Esophagus muscularis mucosa (tissue), 4 donors: ENCODE measurements around the gene LCNL1. TPM values are rescaled to one million over a fixed set of nuclear protein-coding genes. Genes with fewer than 3 reads are reported as not detected.

Experiments
- DNase-seq: peaks from one replicate; pipeline ENCODE4 v3.0.0-alpha.2; 2017; ENCODE audit errors: extremely low spot score
- H3K27ac ChIP-seq, 4 donors: fragments of 200-600 bp; sonication (generic); replicated peaks in 1 of 4; 1 replicate in 3 of 4; 2 replicates in 1 of 4; pipeline ENCODE4 v1.5.1; 2016 to 2019; ENCODE audit warnings: mild to moderate bottlenecking in 1 of 4
- H3K27me3 ChIP-seq, 4 donors: fragments of 200-600 bp; sonication (generic); one replicate each; pipeline versions ENCODE4 v1.5.1 to v1.6.0; 2016 to 2019
- H3K36me3 ChIP-seq, 4 donors: fragments of 200-600 bp; sonication (generic); one replicate each; pipeline ENCODE4 v1.5.1; 2016 to 2019
- H3K4me1 ChIP-seq, 4 donors: fragments of 200-600 bp; sonication (generic); one replicate each; pipeline ENCODE4 v1.5.1; 2016 to 2019
- H3K4me3 ChIP-seq, 4 donors: fragments of 200-600 bp; sonication (generic); 1 replicate in 2 of 4; 2 replicates in 2 of 4; pipeline ENCODE4 v1.5.1; 2016 to 2019; ENCODE audit warnings: mild to moderate bottlenecking in 4 of 4, moderate library complexity in 1 of 4
- H3K9me3 ChIP-seq, 4 donors: fragments of 200-600 bp; sonication (generic); 1 replicate in 3 of 4; 2 replicates in 1 of 4; pipeline ENCODE4 v1.5.1; 2016 to 2019
- EP300 ChIP-seq: sonication (generic); formaldehyde crosslinking; IDR thresholded peaks from one replicate; pipeline ENCODE4 v1.6.1; 2017; ENCODE audit warnings: antibody characterized with exemption
- POLR2A ChIP-seq: fragments of 450-650 bp; IDR thresholded peaks from one replicate; pipeline ENCODE4 v1.6.1; 2017; ENCODE audit warnings: antibody characterized with exemption, moderate library complexity, mild to moderate bottlenecking, low read depth
- POLR2AphosphoS5 ChIP-seq, 2 donors: sonication (generic); formaldehyde crosslinking; IDR thresholded peaks; one replicate each; pipeline ENCODE4 v1.6.1; 2017; ENCODE audit warnings: antibody characterized with exemption in 2 of 2
- WGBS: methylation state at CpG from one replicate; pipeline ENCODE4 v1.1.5; 2018; 5-methylcytosine and 5-hydroxymethylcytosine counted together
- intact Hi-C: fragments of 100-400 bp; cut with DNase I; formaldehyde crosslinking; loops from one replicate; pipeline ENCODE4 v1.15.1; 2023
- total RNA-seq, 4 donors: library from RNA; depleted of rRNA; stranded (reverse); fragments of >200 nt; gene quantifications; one replicate each; pipeline versions ENCODE4 v1.1.0 to v1.2.1, GENCODE V29; 2016
- TF ChIP-seq, protein P1 (sequence below), 3 experiments: fragments of 200-600 bp in 2 of 3; fragments of 450-650 bp in 1 of 3; sonication (generic) in 2 of 3; IDR thresholded peaks; one replicate each; pipeline ENCODE4 v1.5.1; 2017 to 2019; ENCODE audit warnings: antibody characterized with exemption in 3 of 3, mild to moderate bottlenecking in 2 of 3, moderate library complexity in 1 of 3

LCNL1 gene
- total RNA-seq, 4 donors from 2014 or later: 0.11 to 0.42 (median 0.39) TPM; not detected in 1

DNA sequence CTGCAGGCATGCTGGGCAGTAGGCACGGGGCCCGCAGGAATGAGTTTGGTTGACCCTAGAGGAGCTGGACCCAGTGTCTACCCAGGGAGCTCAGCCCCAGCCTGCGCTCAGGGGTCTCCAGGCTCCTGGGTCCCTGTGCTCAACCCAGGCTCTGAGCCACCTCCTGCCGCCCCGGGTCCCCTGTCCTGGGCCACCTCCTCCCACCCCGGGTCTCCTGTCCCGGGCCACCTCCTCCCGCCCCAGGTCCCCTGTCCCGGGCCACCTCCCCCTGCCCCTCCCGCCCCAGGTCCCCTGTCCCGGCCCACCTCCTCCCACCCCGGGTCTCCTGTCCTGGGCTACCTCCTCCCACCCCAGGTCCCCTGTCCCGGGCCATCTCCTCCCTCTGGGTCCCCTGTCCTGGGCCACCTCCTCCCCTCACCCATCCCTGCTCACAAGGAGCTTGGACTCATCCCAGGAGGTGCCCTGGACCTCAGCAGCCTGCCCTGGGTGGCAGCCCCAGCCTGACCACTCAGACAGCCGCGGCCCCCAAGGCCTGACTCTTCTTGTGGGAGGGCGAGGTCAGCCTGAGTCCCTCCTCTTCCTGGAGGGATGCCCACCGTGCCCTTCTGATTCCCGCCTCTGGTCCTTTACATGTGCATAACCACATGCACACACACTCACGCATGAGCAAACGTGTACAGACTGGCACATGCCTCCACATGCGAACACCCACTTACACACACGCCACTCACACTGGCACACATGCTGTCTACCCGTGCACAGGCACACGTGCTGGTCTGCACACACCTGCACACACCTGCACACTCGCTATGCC, 28.3 kb upstream of the LCNL1 start:
- Histone ChIP-seq H3K9me3 (no peaks in the 10 kb centered on the region), H3K36me3 (no peaks in the 10 kb centered on the region), H3K4me1 (peaks cover 10 to 16% (median 12%) of the 10 kb centered on the region in 4 donors), H3K27me3 (peaks cover 0 to 9% (median 0%) of the 10 kb centered on the region in 4 donors), H3K4me3 (no peak overlapping the region), H3K27ac (no peak overlapping the region)
- WGBS: 90% methylated on average over 18 of the region's 25 CpGs
- no peak for DNase-seq
- TF ChIP-seq EP300 (no peak), POLR2A (no peak), POLR2AphosphoS5 (IDR thresholded peaks at IDR 0.05) (no peak)
- TF ChIP-seq, protein P1, sequence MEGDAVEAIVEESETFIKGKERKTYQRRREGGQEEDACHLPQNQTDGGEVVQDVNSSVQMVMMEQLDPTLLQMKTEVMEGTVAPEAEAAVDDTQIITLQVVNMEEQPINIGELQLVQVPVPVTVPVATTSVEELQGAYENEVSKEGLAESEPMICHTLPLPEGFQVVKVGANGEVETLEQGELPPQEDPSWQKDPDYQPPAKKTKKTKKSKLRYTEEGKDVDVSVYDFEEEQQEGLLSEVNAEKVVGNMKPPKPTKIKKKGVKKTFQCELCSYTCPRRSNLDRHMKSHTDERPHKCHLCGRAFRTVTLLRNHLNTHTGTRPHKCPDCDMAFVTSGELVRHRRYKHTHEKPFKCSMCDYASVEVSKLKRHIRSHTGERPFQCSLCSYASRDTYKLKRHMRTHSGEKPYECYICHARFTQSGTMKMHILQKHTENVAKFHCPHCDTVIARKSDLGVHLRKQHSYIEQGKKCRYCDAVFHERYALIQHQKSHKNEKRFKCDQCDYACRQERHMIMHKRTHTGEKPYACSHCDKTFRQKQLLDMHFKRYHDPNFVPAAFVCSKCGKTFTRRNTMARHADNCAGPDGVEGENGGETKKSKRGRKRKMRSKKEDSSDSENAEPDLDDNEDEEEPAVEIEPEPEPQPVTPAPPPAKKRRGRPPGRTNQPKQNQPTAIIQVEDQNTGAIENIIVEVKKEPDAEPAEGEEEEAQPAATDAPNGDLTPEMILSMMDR (IDR thresholded peaks at IDR 0.05): no peak
- intact Hi-C loops: loop anchor here (5.0 kb wide), 1 partner anchor 167 kb away; no protein-coding TSS in a partner anchor

DNA sequence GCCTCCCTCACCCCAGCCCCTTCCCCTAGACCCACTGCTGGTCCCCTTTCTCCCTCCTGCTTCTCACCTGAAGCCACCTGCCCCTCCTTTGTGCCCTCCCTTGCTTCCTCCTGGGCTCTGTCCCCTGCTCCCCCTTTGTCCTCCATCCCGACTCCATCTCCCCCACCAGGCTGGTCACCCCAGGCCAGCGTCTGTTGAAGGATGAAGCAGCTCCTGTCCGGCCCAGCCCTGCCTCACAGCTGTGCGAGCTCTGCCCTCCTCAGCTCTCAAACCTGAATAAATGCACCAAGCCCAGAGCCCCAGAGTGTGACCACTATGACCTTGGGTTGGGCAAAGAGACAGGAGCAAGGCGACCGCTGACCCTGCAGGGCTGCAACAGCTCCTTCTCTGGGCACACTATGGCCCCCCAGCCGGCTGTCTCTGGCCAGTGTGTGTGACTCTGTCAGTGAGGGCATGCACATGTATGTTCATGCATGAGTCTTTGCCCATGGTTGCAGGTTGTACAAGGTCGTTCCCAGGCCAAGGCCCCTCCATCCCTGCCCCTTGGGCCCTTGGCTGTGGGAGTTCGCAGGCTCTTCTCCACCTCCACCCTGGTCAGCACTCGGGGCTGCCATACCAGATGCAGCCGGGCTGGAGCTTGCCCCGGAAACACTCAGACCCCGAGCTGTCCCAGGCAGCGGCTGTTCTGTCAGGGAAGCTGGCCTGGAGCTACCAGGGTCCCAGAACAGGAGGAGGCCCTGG, 27.4 kb upstream of the LCNL1 start:
- TF ChIP-seq POLR2AphosphoS5 (IDR thresholded peaks at IDR 0.05) (no peak), EP300 (no peak), POLR2A (no peak)
- TF ChIP-seq, protein P1 (IDR thresholded peaks at IDR 0.05): no peak
- intact Hi-C loops: no loop called here
- Histone ChIP-seq H3K27me3 (peaks cover 0 to 15% (median 0%) of the 10 kb centered on the region in 4 donors), H3K4me3 (no peak overlapping the region), H3K9me3 (no peaks in the 10 kb centered on the region), H3K4me1 (peaks cover 5 to 9% (median 6%) of the 10 kb centered on the region in 4 donors), H3K27ac (no peak overlapping the region), H3K36me3 (no peaks in the 10 kb centered on the region)
- no peak for DNase-seq
- 86% methylated on average over 13 of the region's 14 CpGs for WGBS

DNA sequence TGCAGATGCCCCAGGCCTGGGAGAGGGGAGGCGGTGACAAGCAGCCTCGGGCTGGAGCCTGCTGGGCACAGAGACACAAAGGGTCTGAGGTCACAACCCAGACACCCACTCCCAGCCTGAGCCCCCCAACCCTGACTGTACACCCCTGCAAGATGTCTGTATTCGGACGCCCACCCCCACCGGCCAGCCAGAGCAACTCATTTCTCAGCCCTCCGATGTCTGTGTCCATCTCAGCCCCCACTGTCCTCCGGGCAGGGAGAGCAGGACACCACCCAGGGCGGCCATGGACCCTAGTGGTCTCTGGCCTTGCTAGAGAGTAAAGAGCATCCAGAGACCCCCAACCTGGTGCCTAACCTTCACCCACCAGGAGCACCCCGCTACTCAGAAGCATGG, 26.9 kb upstream of the LCNL1 start:
- DNase-seq: no peak
- Histone ChIP-seq H3K27me3 (peaks cover 0 to 15% (median 0%) of the 10 kb centered on the region in 4 donors), H3K9me3 (no peaks in the 10 kb centered on the region), H3K36me3 (no peaks in the 10 kb centered on the region), H3K27ac (no peak overlapping the region), H3K4me1 (peaks cover 0 to 4% (median under 1%) of the 10 kb centered on the region in 4 donors), H3K4me3 (no peak overlapping the region)
- intact Hi-C loops: no loop called here
- no peak for TF ChIP-seq POLR2A
- WGBS: 98% methylated on average over 9 of the region's 9 CpGs

DNA sequence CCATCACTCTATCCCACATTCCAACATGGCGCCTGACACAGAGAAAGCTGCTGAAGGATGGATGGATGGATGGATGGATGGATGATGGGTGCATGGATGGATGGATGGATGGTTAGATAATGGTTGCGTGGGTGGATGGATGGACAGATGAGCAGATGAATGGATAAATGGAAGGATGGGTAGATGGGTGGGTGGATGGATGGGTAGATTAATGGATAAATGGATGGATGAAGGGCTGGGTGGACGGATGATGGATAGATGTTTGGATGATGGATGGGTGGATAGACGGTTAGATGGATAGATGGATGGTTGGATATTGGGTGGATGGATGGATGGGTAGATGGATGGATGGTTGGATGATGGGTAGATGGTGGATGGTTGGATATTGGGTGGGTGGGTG, 26.2 kb upstream of the LCNL1 start:
- no peaks in the 10 kb centered on the region for H3K36me3 ChIP-seq
- no peak overlapping the region for H3K4me3 ChIP-seq
- intact Hi-C loops: no loop called here
- H3K27me3 ChIP-seq: peaks cover 0 to 15% (median 0%) of the 10 kb centered on the region in 4 donors
- no peak for TF ChIP-seq POLR2A
- TF ChIP-seq, protein P1 (IDR thresholded peaks at IDR 0.05): no peak
- no peak for TF ChIP-seq POLR2AphosphoS5 (IDR thresholded peaks at IDR 0.05)
- TF ChIP-seq EP300: no peak
- no peak overlapping the region for H3K27ac ChIP-seq
- no peaks in the 10 kb centered on the region for H3K9me3 ChIP-seq
- no peak for DNase-seq
- 95% methylated on average over 4 of the region's 4 CpGs for WGBS
- peaks cover 0 to 6% (median 3%) of the 10 kb centered on the region in 4 donors for H3K4me1 ChIP-seq

DNA sequence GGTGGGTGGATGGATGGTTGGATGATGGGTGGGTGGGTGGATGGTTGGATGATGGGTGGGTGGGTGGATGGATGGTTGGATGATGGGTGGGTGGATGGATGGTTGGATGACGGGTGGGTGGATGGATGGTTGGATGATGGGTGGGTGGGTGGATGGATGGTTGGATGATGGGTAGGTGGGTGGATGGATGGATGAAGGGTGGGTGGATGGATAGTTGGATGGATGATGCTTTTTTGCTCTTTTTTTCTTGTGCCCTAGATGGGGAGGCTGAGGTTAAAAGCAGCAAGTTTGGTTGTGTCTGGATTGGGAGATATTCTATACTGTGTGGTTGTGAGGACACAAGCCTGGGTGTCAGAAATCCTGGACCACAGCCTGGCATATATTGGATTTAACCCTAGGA, 25.3 kb upstream of the LCNL1 start:
- DNase-seq: no peak
- intact Hi-C loops: no loop called here
- Histone ChIP-seq H3K4me3 (no peak overlapping the region), H3K36me3 (no peaks in the 10 kb centered on the region), H3K27ac (no peak overlapping the region), H3K4me1 (peaks cover 0 to 9% (median 4%) of the 10 kb centered on the region in 4 donors), H3K27me3 (peaks cover 0 to 15% (median 0%) of the 10 kb centered on the region in 4 donors), H3K9me3 (no peaks in the 10 kb centered on the region)
- no peak for TF ChIP-seq POLR2A
- TF ChIP-seq, protein P1 (IDR thresholded peaks at IDR 0.05): no peak
- WGBS: 91% methylated on average over 1 of the region's 1 CpG
